ENCODE results near the gene STRN. TPM values are rescaled to one million over a fixed set of nuclear protein-coding genes. Genes with fewer than 3 reads are reported as not detected.

STRN gene
- total RNA-seq, 2 donors from 2014 or later = 44.0 to 50.6 TPM

DNA sequence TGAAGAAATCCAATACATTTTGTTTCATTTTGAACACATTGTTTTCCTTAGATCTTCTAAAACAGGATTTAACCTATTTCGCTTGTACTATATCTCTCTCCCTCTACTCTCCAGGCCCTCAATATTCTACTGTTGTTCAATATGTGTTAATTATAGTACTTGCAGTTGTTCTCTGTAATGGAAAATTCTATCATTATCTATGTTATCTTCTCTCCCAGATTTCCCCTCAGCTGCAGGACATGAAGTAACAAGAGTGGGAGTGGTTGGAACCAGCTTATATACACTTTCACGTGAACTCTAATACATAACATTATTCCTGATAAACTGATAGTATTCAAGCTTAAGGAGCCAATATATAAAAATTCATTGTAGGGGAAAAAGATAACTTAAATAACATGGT, 7.0 kb upstream of the STRN start:
- H3K27ac ChIP-seq (ENCODE audit: low read depth, low read length) = no peak overlapping the region
- H3K4me3 ChIP-seq (ENCODE audit: low read length) = no peak overlapping the region
- H3K36me3 ChIP-seq (ENCODE audit: control insufficient read depth, insufficient read depth, low read length) = no peaks in the 10 kb centered on the region
- WGBS, 2 experiments (ENCODE audit: insufficient coverage in 1 of 2, insufficient read length in 1 of 2) = no CpG with 5 or more reads among the region's 2 CpGs
- Mint-ChIP-seq H3K4me1 (peaks cover 9% of the 10 kb centered on the region), H3K4me3 (no peak overlapping the region), H3K9me3 (peaks cover 4% of the 10 kb centered on the region), H3K27me3 (ENCODE audit: insufficient read depth) (no peaks in the 10 kb centered on the region), H3K27ac (no peak overlapping the region), H3K36me3 (ENCODE audit: low read depth) (peaks cover 4% of the 10 kb centered on the region)
- no peaks in the 10 kb centered on the region for H3K4me1 ChIP-seq (ENCODE audit: control insufficient read depth, insufficient read depth, low read length)
- H3K9me3 ChIP-seq (ENCODE audit: control insufficient read depth, low read length) = no peaks in the 10 kb centered on the region
- H3K9ac ChIP-seq (ENCODE audit: extremely low read depth, low read length, poor library complexity, severe bottlenecking) = no peak overlapping the region
- TF ChIP-seq, protein P1, sequence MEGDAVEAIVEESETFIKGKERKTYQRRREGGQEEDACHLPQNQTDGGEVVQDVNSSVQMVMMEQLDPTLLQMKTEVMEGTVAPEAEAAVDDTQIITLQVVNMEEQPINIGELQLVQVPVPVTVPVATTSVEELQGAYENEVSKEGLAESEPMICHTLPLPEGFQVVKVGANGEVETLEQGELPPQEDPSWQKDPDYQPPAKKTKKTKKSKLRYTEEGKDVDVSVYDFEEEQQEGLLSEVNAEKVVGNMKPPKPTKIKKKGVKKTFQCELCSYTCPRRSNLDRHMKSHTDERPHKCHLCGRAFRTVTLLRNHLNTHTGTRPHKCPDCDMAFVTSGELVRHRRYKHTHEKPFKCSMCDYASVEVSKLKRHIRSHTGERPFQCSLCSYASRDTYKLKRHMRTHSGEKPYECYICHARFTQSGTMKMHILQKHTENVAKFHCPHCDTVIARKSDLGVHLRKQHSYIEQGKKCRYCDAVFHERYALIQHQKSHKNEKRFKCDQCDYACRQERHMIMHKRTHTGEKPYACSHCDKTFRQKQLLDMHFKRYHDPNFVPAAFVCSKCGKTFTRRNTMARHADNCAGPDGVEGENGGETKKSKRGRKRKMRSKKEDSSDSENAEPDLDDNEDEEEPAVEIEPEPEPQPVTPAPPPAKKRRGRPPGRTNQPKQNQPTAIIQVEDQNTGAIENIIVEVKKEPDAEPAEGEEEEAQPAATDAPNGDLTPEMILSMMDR (conservative IDR thresholded peaks at IDR 0.05) = no peak
- no peaks in the 10 kb centered on the region for H3K27me3 ChIP-seq (ENCODE audit: control insufficient read depth, insufficient read depth, low read length, poor library complexity, severe bottlenecking)
- DNase-seq = no peak

DNA sequence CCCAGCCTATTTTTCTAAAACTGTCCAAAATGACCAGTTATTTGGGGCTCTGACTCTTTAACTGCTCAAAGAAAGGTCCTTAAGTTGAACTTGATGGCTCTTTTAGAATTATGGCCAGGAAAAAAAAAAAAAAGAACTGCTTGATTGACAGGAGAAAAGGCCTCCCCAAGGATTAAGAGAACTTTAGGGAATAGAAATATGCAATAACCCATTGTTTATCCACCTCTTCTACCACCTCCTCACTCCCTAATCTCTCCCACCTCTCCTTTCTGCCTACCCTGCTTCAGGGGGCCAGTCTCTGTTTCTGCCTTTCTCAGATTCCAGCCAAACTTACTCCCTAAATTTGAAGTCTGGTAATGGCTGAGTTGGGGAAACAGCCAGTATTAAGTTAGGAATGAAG, 5.7 kb upstream of the STRN start:
- peaks cover 21% of the 10 kb centered on the region for H3K4me1 Mint-ChIP-seq
- no peaks in the 10 kb centered on the region for H3K36me3 ChIP-seq (ENCODE audit: control insufficient read depth, insufficient read depth, low read length)
- H3K9ac ChIP-seq (ENCODE audit: extremely low read depth, low read length, poor library complexity, severe bottlenecking) = no peak overlapping the region
- H3K9me3 ChIP-seq (ENCODE audit: control insufficient read depth, low read length) = no peaks in the 10 kb centered on the region
- H3K27ac ChIP-seq (ENCODE audit: low read depth, low read length) = no peak overlapping the region
- H3K27me3 ChIP-seq (ENCODE audit: control insufficient read depth, insufficient read depth, low read length, poor library complexity, severe bottlenecking) = no peaks in the 10 kb centered on the region
- H3K4me3 ChIP-seq (ENCODE audit: low read length) = no peak overlapping the region
- H3K4me3 Mint-ChIP-seq = no peak overlapping the region
- H3K4me1 ChIP-seq (ENCODE audit: control insufficient read depth, insufficient read depth, low read length) = no peaks in the 10 kb centered on the region
- H3K36me3 Mint-ChIP-seq (ENCODE audit: low read depth) = no peaks in the 10 kb centered on the region
- TF ChIP-seq, protein P1 (conservative IDR thresholded peaks at IDR 0.05) = no peak
- H3K9me3 Mint-ChIP-seq = no peaks in the 10 kb centered on the region
- DNase-seq = no peak
- H3K27me3 Mint-ChIP-seq (ENCODE audit: insufficient read depth) = no peaks in the 10 kb centered on the region
- H3K27ac Mint-ChIP-seq = no peak overlapping the region

DNA sequence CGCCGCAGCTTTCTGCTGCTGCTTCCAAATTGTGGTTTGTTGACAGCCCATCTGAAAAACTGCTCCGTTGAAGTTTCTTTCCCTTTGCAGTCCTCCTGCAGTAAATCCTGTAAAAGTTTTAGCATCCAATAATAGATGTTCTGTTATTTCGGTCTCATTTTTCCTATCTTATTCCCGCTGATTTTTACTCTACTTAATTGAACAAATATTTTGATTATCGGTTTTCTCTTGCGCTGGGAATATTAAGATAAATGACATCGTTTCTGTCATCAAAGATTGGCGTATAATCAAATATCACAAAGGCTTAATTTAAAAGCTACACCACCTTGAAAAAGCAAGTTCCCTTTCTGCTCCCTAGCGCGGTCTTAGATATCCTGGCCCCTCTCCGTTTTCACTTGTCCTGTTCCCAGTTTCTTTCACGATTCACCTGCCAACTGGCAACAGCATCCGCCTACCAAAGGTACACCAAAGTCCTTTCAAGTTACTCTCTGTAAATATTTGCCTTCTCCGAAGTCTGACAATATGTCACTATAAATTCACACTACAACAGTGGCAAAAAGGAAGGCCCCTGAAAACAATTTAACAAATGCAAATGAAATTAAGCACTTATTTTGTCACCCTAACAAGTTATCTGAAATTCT, 1.0 kb upstream of the STRN start:
- H3K27me3 ChIP-seq (ENCODE audit: control insufficient read depth, insufficient read depth, low read length, poor library complexity, severe bottlenecking) = no peaks in the 10 kb centered on the region
- no peaks in the 10 kb centered on the region for H3K4me1 ChIP-seq (ENCODE audit: control insufficient read depth, insufficient read depth, low read length)
- H3K9me3 ChIP-seq (ENCODE audit: control insufficient read depth, low read length) = no peaks in the 10 kb centered on the region
- Mint-ChIP-seq H3K9me3 (no peaks in the 10 kb centered on the region), H3K36me3 (ENCODE audit: low read depth) (no peaks in the 10 kb centered on the region), H3K27me3 (ENCODE audit: insufficient read depth) (no peaks in the 10 kb centered on the region), H3K4me3 (peak overlapping the region; percentile 94), H3K4me1 (peaks cover 47% of the 10 kb centered on the region), H3K27ac (peak overlapping the region; percentile 85)
- peak overlapping the region; percentile 89 for H3K4me3 ChIP-seq (ENCODE audit: low read length)
- WGBS, 2 experiments (ENCODE audit: insufficient coverage in 1 of 2, insufficient read length in 1 of 2) = 41 to 46% methylated on average over 13 to 15 of the region's 15 CpGs
- TF ChIP-seq, protein P1 (conservative IDR thresholded peaks at IDR 0.05) = no peak
- H3K9ac ChIP-seq (ENCODE audit: extremely low read depth, low read length, poor library complexity, severe bottlenecking) = peak overlapping the region; percentile 62
- no peak for DNase-seq
- no peak overlapping the region for H3K27ac ChIP-seq (ENCODE audit: low read depth, low read length)
- H3K36me3 ChIP-seq (ENCODE audit: control insufficient read depth, insufficient read depth, low read length) = no peaks in the 10 kb centered on the region
